GM19324 (cell line): Measurements from ENCODE around the gene NCKIPSD.
A peak's percentile ranks its signal among the peaks of the same experiment; 100 is the strongest.

Experiments
- ATAC-seq: cut with Tn5 transposase; IDR thresholded peaks from one replicate; pipeline ENCODE4 v1.9.1; 2021; ENCODE audit warnings: mild to moderate bottlenecking, moderate library complexity; ENCODE audit not compliant: unreplicated experiment, low FRiP score

The NCKIPSD gene

GRCh38 chr3:48651771-48652170 is 33.9 kb downstream of the NCKIPSD start:
- ATAC-seq = no peak

GRCh38 chr3:48650723-48651122 is 35.0 kb downstream of the NCKIPSD start:
- no peak for ATAC-seq

- ATAC-seq = no peak
Measured at GRCh38 chr3:48648188-48648850, 37.4 kb downstream of the NCKIPSD start.

- no peak for ATAC-seq
Measured at GRCh38 chr3:48647714-48648113, 38.0 kb downstream of the NCKIPSD start.

GRCh38 chr3:48644898-48645760 is 40.6 kb downstream of the NCKIPSD start:
- no peak for ATAC-seq

- no peak for ATAC-seq
Measured at GRCh38 chr3:48642605-48643004, 43.1 kb downstream of the NCKIPSD start.

GRCh38 chr3:48641396-48641795 is 44.3 kb downstream of the NCKIPSD start:
- no peak for ATAC-seq

- ATAC-seq = no peak
Measured at GRCh38 chr3:48639944-48640606, 45.6 kb downstream of the NCKIPSD start.

- ATAC-seq = no peak
Measured at GRCh38 chr3:48637305-48637704, 48.4 kb downstream of the NCKIPSD start.

- no peak for ATAC-seq
Measured at GRCh38 chr3:48636149-48636655, 49.5 kb downstream of the NCKIPSD start.

- peak; percentile 88 for ATAC-seq
Measured at GRCh38 chr3:48635222-48636021, 50.3 kb downstream of the NCKIPSD start, which contains the start of gene SLC26A6. SLC26A6 (minus strand) TSS chr3:48635461; CDS start chr3:48635393, 68 bp downstream.

GRCh38 chr3:48634661-48635221 is 51.0 kb downstream of the NCKIPSD start:
- ATAC-seq = peak; percentile 3

GRCh38 chr3:48633743-48634142 is 52.0 kb downstream of the NCKIPSD start:
- no peak for ATAC-seq

GRCh38 chr3:48633256-48633655 is 52.5 kb downstream of the NCKIPSD start:
- ATAC-seq = no peak

- no peak for ATAC-seq
Measured at GRCh38 chr3:48631516-48632448, 53.9 kb downstream of the NCKIPSD start.

GRCh38 chr3:48630833-48631232 is 54.9 kb downstream of the NCKIPSD start:
- ATAC-seq = no peak

GRCh38 chr3:48630407-48630806 is 55.3 kb downstream of the NCKIPSD start:
- ATAC-seq = no peak

GRCh38 chr3:48629894-48630293 is 55.8 kb downstream of the NCKIPSD start:
- ATAC-seq = no peak
